Endometrium (tissue), 2 donors: Measurements from ENCODE around the gene BUD31.
A peak's percentile ranks its signal among the peaks of the same experiment; 100 is the strongest.
"Not testable (repeated sequence)": the region's sequence is repeated elsewhere in the genome, so short reads cannot be mapped to it uniquely, and the experiment has no call there.

Experiments
- FAIRE-seq: peaks from 2 replicates; lab custom pipeline; 2012; peaks lifted over from hg19 to GRCh38; lab: Jason Lieb, UNC
- donor health status: control.
- donor health status: control.

The BUD31 gene

DNA sequence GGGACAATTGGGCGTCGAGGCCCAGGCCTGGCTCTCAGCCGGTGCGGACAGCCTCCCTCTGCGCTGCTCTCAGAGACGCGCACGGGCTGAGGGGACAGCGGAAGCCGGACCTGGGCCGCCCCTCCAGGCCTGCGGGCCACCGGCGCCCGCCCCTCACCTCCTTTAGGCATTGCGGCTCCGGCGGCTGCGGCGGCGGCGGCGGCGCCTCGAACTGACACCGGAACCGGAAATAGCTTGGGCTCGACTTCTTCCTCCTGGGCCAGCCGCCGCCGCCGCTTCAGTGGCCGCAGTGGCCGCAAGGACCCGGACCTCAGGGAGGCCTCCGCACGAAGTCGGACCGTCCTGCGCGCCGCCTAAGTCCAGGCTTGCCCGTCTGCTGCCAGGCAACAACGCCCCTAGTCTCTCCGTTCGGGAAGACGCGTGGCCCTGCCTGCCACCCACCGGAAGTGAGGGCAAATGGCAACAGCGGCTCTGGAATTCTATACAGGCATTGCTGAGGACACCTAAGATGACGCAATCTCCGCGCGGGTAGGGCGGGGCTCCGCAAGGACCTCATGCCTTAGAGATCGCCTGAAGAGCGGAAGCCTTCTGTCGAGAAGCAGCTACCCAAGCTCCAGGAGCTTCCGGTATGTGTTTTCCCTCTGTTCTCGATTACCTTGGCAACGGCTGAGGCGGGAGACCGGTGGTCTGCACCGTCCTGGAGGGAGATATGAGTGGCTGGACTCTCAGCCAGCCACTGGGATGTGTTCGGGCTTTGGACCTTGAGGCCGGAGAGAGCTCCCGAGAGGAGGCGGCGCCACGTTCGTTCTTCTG is at the start of gene BUD31, which contains the start of gene PDAP1:
Gene BUD31, plus strand, starts transcription at position 591 of the 813 bp plus-strand sequence. CDS start 2,124 bp downstream, outside the sequence.
Gene PDAP1, minus strand, starts transcription at position 219 of the 813 bp plus-strand sequence. Its CDS starts 49 bp downstream, at position 170.
- no peak for FAIRE-seq

DNA sequence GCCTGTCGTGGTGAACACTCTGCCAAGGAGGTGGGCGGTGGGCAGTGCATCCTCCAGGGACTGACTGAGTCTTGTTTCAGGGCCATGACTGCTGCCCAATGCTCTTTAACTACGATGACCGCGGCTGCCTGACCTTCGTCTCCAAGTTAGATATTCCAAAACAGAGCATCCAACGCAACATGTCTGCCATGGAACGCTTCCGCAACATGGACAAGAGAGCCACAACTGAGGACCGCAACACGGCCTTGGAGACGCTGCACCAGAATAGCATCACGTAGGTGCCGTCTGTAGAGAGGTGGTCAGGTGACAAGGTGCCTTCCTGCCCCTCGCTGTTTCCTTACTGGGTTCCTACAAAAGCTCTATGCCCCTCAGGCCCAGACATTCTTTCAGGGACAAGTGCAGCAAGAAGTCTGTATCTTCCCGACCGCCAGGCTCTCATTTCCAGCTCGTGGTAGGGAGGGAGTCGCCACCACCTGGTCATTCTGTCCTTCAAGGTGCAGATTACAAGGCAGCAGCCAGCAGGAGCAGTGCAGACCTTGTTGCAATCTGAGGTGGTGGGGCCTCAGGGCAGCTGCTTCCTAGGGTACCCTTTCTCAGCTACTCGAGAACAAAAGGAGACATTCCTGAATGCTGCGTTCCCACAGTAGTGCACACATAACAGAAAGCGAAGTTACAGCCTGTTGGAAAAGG is 49.2 kb upstream of the BUD31 start:
- FAIRE-seq: no peak

DNA sequence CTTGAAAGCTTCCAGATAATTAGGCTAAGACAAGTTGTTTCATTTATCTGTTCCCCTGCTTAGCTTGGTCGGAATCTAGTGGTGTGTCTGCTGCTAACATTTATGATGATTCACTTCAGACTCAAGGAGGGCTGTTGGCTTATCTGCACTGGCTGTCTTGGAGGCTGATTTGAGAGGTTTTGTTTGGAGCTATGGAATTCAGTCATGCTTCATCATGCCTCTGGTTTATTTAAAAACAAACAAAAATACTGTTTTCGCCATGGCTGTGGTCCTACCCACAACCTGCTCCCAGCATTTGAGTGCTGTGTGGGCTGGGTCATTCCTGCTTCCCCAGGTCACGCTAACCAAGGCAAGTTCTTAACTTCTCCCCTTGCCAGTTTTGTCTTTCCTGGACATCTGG is 46.0 kb upstream of the BUD31 start:
- peak; percentile 91 for FAIRE-seq

DNA sequence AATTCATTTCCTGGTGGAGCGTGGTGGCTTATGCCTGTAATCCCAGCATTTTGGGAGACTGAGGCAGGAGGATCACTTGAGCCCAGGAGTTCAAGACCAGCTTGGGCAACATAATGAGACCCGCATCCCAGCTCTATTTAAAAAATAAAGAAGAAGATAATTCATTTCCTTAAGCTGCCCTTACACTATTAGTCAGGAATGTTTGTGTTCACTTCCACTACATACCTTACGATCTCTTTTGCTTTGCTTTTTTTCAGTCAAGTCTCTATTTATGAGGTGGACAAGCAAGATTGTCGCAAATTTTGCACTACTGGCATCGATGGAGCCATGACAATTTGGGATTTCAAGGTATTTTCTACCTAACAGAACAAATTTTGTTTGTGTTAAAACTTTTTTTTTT is 45.5 kb upstream of the BUD31 start:
- FAIRE-seq: no peak

DNA sequence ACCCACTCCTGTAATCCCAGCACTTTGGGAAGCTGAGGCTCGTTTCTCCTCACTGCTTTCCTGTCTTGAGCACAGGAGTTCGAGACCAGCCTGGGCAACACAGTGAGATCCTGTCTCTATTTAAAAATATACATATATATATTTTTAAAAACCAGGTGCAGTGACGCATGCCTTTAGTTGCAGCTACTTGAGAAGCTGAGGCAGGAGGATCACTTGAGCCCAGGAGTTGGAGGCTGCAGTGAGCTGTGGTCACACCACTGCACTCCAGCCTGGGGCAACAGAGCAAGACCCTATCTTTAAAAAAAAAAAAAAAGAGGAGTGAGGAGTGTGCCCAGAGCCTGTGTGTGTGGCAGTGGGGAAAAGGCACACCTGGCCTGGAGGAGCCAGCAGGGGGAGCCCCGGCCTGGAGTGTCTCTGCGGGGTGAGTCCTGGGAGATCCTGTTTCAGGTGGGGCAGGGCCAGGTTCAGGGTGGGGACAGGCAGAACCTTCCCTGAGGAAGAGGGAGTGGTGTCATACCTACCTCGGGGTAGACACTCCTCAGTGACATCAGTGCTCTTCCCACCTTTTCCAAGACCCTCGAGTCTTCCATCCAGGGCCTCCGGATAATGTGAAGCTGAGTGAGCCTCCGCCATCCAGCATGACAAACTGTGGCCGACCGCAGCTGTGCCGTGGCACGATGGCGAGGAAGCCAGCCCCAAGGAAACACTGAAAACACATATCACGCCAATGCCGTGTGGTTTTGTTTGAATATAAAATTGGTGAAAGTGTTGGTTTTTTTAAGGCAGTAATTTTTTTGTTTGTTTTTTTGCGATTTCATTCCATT is 43.2 kb upstream of the BUD31 start:
- no peak for FAIRE-seq

DNA sequence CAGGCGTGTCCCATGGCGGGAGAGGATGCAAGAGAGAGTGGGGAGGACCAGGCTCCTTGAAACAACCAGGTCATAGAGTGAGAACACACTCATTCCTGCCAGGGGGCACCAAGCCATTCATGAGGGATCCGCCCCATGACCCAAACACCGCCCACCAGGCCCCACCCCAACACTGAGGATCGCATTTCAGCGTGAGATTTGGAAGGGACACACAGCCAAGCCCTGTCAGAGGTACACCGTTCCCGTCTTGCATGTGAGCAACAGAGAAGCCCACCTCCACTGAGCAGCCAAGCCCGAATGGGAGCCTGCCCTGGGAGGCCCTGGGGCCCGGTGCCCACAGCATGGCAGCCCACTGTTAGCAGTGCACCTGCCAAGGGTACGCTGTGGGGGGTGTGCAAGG is 42.1 kb upstream of the BUD31 start:
- no peak for FAIRE-seq

DNA sequence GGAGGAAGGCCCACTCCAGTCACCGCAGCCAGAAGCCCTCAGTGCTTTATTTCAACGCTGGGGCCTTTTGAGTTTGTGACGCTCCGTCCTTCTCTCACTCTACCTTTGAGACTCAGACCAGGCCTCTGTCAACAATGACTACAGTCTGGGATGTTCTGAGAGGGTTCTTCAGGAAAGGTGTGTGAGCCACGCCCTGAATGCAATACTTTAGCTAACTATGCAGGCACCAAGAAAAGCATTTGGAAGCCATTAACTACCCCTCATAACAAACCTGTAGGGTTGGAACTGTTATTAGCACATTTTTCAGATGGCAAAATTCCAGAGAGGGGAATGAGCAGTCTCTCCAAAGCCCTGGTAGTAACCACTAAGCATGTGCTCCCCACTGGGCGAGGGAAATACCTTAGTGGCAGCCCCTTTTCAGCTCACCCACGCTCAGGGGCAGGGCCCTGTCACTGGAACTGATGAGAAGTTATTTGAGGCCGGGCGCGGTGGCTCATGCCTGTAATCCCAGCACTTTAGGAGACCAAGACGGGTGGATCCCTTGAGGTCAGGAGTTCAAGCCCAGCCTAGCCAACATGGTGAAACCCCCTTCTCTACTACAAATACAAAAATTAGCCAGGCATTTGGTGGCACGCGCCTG is 39.9 kb upstream of the BUD31 start:
- no peak for FAIRE-seq

DNA sequence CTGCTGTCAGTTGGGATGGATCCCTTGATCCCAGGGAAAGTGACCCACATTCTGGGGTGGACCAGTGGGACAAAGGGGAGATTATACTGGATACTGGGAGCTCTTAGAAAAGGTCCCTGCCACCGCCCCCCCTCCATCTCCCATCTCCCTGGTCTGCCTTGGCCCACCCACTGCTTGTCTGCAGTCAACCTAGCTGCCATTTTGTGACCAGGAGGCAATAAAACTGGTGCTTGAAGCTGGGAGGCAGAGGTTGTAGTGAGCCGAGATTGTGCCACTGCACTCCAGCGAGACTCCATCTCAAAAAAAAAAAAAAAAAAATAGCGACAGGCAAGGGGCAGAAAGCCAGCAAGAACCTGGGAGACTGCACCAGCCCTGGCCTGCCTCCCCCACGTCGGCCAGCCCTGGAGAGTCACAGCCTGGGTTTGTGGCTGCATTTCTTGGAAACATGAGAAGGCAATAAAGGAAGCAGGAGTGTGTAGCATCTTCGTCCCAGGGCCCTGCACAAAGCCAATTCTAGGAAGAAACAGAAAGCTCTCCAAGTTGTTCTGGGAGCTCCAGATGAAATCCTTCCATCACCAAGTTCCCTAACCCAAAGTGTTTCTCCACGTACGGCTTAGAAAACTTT is 38.9 kb upstream of the BUD31 start:
- FAIRE-seq: no peak

DNA sequence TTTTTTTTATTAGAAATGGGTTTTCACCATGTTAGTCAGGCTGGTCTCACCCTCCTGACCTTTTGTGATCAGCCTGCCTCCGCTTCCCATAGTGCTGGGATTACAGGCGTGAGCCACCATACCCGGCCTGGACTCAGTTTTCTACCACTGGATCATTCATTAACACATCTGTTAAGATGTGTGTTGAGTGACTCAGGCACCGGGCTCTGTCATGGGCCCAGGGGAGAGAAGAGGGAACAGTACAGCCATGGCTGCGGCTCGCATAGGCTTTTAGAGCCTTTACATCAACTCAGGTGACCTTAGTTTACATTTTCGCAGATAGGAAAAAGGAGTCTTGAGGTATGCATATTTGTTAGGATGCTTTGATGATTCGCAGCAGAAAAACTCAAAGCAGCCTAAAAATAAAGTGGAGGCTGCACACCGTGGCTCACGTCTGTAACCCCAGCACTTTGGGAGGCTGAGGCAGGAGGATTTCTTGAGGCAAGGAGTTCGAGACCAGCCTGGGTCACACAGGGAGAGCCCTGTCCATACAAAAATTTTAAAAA is 37.3 kb upstream of the BUD31 start:
- FAIRE-seq: no peak

DNA sequence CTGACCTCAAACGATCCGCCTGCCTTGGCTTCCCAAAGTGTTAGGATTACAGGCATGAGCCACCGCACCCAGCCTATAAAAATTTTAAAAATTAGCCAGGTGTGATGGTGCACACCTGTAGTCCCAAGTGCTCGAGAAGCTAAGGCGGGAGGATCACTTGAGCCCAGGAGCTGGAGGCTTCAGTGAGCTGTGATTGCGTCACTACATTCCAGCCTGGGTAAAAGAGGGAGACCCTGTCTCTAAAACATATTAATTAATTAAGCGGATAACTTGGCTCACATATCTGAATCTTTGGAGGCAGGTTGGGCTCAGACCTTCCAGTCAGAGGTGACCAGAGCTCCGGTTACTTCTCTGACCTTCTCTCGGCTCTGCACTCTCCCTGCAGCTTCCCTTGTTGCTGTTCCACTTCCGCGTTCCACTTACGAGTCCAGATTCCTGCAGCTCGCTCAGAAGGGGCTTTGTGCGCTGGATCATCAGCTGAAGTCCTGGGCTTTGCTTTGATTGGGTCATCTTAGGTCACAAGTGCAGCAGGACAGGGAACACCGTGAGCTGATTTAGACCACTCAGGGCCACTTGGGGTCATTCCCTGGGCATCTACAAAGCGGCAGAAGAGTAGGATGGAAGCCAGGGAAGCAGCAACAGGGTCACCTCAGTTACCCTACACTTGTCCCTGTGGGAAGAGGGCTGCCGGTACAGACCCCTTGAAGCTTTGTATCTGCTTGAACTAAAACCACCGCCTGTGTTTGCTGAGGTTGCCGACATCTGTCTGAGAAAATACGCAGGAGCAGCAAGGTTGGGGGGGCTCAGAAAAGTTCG is 36.3 kb upstream of the BUD31 start:
- FAIRE-seq: no peak

DNA sequence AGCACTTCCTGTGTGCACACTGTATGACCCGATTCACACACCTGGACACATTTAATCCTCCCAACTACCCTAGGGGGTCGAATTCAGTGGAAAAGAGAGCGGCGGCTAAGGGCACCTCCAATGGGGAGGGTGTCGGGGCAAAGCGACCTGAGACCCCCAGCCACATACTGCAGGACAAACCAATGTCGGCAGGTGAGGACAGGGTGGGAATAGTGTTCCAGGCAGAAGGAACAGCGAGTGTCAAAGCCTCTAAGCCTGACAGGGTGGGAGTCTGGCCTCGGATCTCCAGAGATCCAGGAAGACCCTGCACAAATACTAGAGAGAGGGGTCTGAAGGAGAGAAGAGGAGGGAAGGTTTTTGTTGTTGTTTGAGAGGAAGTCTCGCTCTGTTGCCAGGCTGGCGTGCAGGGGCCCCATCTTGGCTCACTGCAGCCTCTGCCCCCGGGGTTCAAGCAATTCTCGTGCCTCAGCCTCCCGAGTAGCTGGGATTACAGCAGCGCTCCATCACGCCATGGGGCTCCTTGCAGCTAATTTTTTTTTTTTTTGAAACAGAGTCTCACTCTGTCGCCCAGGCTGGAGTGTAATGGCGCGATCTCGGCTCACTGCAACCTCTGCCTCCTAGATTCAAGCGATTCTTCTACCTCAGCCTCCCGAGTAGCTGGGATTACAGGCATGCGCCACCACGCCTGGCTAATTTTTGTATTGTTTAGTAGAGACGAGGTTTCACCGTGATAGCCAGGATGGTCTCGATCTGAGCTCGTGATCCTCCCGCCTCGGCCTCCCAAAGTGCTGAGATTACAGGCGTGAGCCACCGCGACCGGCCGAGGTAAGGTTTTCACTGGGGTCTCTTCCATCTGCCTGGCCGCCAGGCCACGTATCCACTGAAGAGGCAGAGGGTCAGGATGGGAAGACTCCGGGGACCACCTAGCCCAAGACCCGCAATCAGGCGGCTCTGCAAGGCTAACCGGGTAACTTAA is 35.4 kb upstream of the BUD31 start:
- FAIRE-seq: no peak

DNA sequence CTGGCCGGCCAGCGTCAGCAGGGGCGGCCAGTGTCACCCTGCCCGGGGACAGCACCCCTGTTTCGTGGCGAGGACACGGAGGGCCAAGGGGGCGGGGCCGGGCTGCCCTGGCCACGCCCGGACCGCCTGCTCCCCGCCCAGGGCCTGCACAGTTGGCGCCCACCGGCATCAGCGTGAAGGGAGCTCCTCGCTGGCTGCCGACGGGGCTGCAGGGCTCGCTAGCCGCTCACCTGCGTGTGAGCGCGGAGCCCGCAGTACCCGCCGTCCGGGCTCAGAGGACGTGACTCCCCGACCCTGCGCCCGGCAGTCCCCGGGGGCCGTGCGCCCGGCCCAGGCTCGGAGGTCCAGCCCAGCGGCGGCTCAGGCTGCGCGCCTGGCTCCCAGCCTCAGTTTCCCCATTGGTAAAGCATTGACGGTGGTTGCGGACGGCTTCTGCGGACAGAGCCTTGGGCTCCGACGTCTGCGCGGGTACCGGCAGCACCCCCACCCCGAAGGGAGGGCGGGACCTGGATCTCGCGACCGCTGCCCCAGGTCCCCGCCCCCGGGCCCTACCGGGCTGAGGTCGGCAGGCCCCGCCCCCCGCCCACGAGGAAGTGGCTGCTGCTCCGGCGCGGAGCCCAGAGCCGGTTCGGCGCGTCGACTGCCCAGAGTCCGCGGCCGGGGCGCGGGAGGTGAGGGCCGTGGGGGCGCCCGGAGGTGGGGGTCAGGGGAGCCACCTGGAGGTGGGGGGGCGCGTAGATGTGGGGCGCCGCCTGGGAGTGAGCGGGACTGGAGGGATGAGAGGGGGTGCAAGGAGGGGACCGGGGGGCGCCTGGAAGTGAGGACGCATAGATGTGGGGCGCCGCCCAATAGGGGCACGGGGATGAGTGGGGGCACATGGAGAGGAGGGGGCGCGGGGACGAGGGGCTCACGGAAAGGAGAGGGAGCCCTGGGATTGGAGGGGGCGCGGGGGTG is 34.4 kb upstream of the BUD31 start, which contains the start of gene ARPC1B:
Gene ARPC1B, plus strand, starts transcription at position 620 of the 954 bp plus-strand sequence. CDS start 10,985 bp downstream, outside the sequence.
- FAIRE-seq: no peak

DNA sequence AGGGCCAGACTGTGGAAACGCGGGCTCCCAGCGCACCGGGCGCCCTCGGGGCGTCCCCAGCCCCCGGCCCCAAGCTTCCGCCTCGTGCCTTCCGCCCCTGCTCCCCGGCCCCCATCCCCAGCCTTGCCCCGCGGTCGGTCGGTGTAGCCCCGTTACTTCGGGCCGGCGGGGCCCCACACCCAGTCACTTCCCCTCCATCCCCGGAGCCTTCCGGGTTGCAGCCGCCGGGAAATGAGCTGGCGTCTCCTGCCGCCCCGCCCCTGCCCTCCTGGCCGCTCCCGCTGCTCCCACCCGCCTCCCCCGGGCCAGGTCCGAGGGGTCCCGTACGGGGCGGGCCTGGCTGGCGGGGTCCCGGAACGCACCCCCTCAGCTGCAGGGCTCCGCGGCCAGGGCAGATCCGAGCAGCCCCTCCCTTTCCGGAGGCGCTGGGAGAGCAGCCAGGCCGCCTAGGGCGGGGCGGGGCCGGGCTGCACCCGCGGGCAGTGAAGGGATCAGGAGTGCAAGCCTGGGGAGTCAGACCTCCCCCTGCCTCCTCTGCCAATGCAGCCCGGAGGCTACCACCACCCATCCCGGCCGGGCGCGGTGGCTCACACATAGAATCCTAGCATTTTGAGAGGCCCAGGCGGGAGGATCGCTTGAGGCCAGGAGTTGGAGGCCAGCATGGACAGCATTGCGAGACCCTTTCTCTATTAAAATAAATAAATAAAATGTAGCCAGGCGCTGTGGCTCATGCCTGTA is 33.5 kb upstream of the BUD31 start:
- no peak for FAIRE-seq

DNA sequence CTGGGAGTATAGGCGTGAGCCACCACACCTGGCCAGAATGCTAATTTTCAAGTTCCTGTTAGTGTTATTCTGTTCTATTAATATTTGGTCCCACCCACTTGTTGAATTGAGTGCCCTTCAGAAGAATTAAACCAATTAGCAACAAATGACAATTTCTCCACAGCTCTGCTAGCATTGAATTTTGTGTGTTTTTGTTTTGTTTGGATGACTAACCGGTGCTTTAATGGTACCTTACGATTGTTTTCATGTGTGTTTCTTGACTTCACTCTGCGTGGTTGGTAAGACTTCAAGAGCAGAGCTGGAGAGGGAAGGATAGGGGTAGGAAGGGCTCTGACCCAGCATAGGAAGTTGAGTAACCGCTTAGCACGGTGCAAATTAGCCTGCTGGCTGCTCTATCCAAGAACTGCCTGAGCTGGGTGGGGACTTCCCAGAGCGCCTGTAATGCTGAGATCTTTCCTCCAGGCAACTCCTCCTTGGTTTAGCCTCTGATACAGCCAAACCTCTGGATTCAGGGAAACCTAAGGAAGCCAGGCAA is 29.7 kb upstream of the BUD31 start:
- no peak for FAIRE-seq

DNA sequence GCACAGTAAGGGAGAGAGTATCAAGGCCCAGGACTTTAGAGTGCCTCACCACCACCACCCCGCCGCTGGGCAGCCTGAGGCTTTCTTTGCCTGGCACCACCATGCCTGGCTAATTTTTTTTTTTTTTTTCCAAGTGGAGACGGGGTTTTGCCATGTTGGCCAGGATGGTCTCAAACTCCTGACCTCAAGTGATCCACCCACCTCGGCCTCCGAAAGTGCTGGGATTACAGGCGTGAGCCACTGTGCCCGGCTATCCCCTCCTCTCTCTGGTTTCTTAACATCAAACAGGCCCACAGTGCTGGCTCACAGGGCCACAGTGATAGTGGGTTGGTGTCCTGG is 29.1 kb upstream of the BUD31 start:
- not testable (repeated sequence) for FAIRE-seq

DNA sequence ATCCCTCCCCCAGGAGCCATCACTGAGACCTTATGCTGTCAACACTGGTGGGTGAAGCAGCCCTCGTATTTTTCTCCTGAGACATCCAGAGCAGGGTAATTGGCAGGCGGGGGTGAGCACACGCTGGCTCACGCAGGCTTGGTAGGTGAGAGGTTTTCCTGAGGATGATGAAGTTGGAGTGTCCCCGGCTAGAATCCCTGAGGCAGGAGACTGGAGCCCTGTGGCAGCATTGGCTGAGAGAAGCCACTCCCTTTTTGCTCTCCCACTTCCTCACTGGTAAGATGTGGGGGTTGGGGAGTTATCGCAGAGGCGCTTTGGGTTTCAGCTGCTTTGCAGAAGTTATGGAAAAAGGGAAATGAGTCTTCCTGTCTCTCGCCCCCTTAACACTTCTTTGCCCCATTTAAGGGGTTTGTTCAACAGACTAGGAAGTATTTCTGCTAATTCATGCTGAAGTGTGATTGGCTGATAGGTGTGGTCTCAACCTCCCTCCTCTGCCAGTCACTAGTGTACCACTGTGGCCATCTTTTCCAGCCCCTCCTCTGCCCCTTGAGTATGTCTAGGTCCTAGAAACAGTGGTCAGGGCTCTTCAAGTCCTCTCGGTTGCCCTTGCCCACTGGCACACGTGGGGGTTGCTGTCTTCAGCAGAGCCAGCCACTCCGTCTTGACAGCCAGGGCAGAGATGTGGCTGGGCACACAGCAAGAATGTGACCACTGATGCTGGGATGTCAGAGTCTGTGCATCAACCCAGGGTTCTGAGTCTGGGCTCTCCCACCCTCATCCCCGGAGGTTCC is 28.5 kb upstream of the BUD31 start:
- FAIRE-seq: no peak
